HepG2 (cell line): ENCODE data around the gene OTOG. TPM values are rescaled to one million over a fixed set of nuclear protein-coding genes. Genes with fewer than 3 reads are reported as not detected.

Experiments
- ATAC-seq: fragments of 200-7000 bp; cut with Tn5 transposase; 3 replicates; pipeline ENCODE4 v1.9.1; 2020; ENCODE audit warnings: mild to moderate bottlenecking, moderate library complexity
- BruUV-seq: library from RNA; stranded (reverse); fragments of 400-500 nt; replicated peaks from 2 replicates; lab custom pipeline; 2021; lab: Mats Ljungman, UMichigan
- CTCF ChIA-PET: fragments of 300-600 bp; formaldehyde crosslinking; extraction: SDS; loops from one replicate; lab custom pipeline; 2021; ENCODE audit warnings: low total read pairs, inconsistent platforms, low intra/inter-chr PET ratio; lab: Yijun Ruan, JAX
- POLR2A ChIA-PET: fragments of 350-600 bp; sonication (Branson Sonifier 250); formaldehyde crosslinking; loops from one replicate; lab custom pipeline; 2020; ENCODE audit warnings: antibody characterized with exemption, inconsistent platforms; lab: Yijun Ruan, JAX
- DNase-seq: peaks from one replicate; pipeline ENCODE4 v3.0.0-alpha.2; 2015; ENCODE audit warnings: low spot score
- FAIRE-seq: peaks from 3 replicates; lab custom pipeline; 2011; peaks lifted over from hg19 to GRCh38; lab: Jason Lieb, UNC
- H2AFZ ChIP-seq: one replicate; pipeline ENCODE4 v1.6.1; 2011; ENCODE audit warnings: low read length, inconsistent platforms
- H3K27ac ChIP-seq: fragments of 300-600 bp; 3 replicates; pipeline ENCODE4 v1.8.0; 2011; ENCODE audit warnings: mixed run types, mild to moderate bottlenecking, mixed read lengths, low read length, inconsistent platforms; ENCODE audit not compliant: insufficient read depth; ENCODE audit errors: extremely low read length
- H3K27me3 ChIP-seq, 2 experiments: fragments of 200-600 bp in 1 of 2; 2 replicates in 1 of 2; 3 replicates in 1 of 2; pipeline versions ENCODE4 v1.6.0 to v1.8.0; 2011; ENCODE audit warnings: low read length in 2 of 2, mild to moderate bottlenecking in 2 of 2, moderate library complexity in 2 of 2, inconsistent platforms in 1 of 2; ENCODE audit not compliant: insufficient read depth in 2 of 2, control insufficient read depth in 1 of 2
- H3K36me3 ChIP-seq, 2 experiments: fragments of 200-600 bp in 1 of 2; replicated peaks in 1 of 2; 2 replicates in 1 of 2; 3 replicates in 1 of 2; pipeline versions ENCODE4 v1.5.1 to v1.8.0; 2011; ENCODE audit warnings: low read length in 2 of 2, inconsistent platforms in 1 of 2; ENCODE audit not compliant: insufficient read depth in 2 of 2, control insufficient read depth in 1 of 2
- H3K4me1 ChIP-seq: 2 replicates; pipeline ENCODE4 v1.5.1; 2012; ENCODE audit warnings: low read length, inconsistent platforms; ENCODE audit not compliant: insufficient read depth
- H3K4me2 ChIP-seq: 2 replicates; pipeline ENCODE4 v1.6.0; 2011; ENCODE audit warnings: low read depth, low read length, inconsistent platforms
- H3K4me3 ChIP-seq, 3 experiments: fragments of 200-600 bp in 1 of 3; sonication (generic), shearing (Covaris generic) in 1 of 3; replicated peaks in 1 of 3; 2 replicates each; pipeline ENCODE4 v1.5.1; 2011 to 2016; ENCODE audit warnings: low read length in 3 of 3, inconsistent platforms in 2 of 3, low read depth in 2 of 3, mild to moderate bottlenecking in 2 of 3, control low read depth in 1 of 3, mixed read lengths in 1 of 3; ENCODE audit not compliant: insufficient read depth in 1 of 3
- H3K79me2 ChIP-seq: one replicate; pipeline ENCODE4 v1.6.1; 2011; ENCODE audit warnings: low read length, inconsistent platforms; ENCODE audit not compliant: insufficient read depth
- H3K9ac ChIP-seq: 2 replicates; pipeline ENCODE4 v1.6.0; 2011; ENCODE audit warnings: mild to moderate bottlenecking, low read depth, low read length, inconsistent platforms; ENCODE audit not compliant: insufficient read depth
- H3K9me3 ChIP-seq: 2 replicates; pipeline ENCODE4 v1.5.1; 2012; ENCODE audit warnings: mild to moderate bottlenecking, low read length
- H4K20me1 ChIP-seq: 2 replicates; pipeline ENCODE4 v1.6.0; 2011; ENCODE audit warnings: inconsistent platforms, mild to moderate bottlenecking, low read length, moderate library complexity; ENCODE audit not compliant: insufficient read depth
- CCAR2 ChIP-seq: fragments of 200-400 bp; formaldehyde crosslinking; optimal IDR thresholded peaks from 2 replicates; pipeline ENCODE3; 2018; ENCODE audit warnings: low read depth, mild to moderate bottlenecking, low read length, moderate library complexity
- FOSL2 ChIP-seq: sonication (generic); formaldehyde crosslinking; IDR thresholded peaks from 2 replicates; pipeline ENCODE4 v1.4.0; 2020; ENCODE audit warnings: missing genetic modification reagents
- MTF1 ChIP-seq: sonication (generic); formaldehyde crosslinking; IDR thresholded peaks from 2 replicates; pipeline ENCODE4 v1.5.0; 2020; ENCODE audit warnings: missing genetic modification reagents
- ONECUT2 ChIP-seq: sonication (generic); formaldehyde crosslinking; IDR thresholded peaks from 2 replicates; pipeline ENCODE4 v1.4.0; 2020; ENCODE audit warnings: missing genetic modification reagents
- RXRB ChIP-seq: IDR thresholded peaks from 2 replicates; pipeline ENCODE4 v1.6.1; 2016; ENCODE audit warnings: borderline replicate concordance, missing genetic modification reagents, missing compliant biosample characterization
- SOX13 ChIP-seq, 3 experiments: fragments of 450-650 bp in 1 of 3; sonication (generic) in 1 of 3; formaldehyde crosslinking in 1 of 3; IDR thresholded peaks in 2 of 3; conservative IDR thresholded peaks in 1 of 3; 2 replicates each; pipeline versions ENCODE4 v1.5.0 to v1.6.1; 2016 to 2020; ENCODE audit warnings: antibody characterized with exemption in 1 of 3, mild to moderate bottlenecking in 1 of 3, missing compliant biosample characterization in 1 of 3, missing genetic modification reagents in 1 of 3, moderate library complexity in 1 of 3
- SOX6 ChIP-seq, 2 experiments: fragments of 450-650 bp in 1 of 2; sonication (generic) in 1 of 2; formaldehyde crosslinking in 1 of 2; IDR thresholded peaks; 2 replicates each; pipeline versions ENCODE4 v1.4.0 to v1.6.1; 2017 to 2020; ENCODE audit warnings: antibody characterized with exemption in 1 of 2, mild to moderate bottlenecking in 1 of 2, missing genetic modification reagents in 1 of 2
- TRIM24 ChIP-seq: sonication (generic); formaldehyde crosslinking; IDR thresholded peaks from 2 replicates; pipeline ENCODE4 v1.8.0; 2022; ENCODE audit warnings: mild to moderate bottlenecking, missing genetic modification reagents
- ZNF10 ChIP-seq: sonication (generic); formaldehyde crosslinking; IDR thresholded peaks from 2 replicates; pipeline ENCODE4 v1.4.0; 2020; ENCODE audit warnings: mild to moderate bottlenecking, low read depth, missing genetic modification reagents, borderline replicate concordance
- ZNF772 ChIP-seq: sonication (generic); formaldehyde crosslinking; IDR thresholded peaks from 2 replicates; pipeline ENCODE4 v1.5.0; 2020; ENCODE audit warnings: mild to moderate bottlenecking, missing genetic modification reagents
- ZNF782 ChIP-seq: sonication (generic); formaldehyde crosslinking; IDR thresholded peaks from 2 replicates; pipeline ENCODE4 v1.4.0; 2020; ENCODE audit warnings: missing genetic modification reagents, mild to moderate bottlenecking, borderline replicate concordance
- WGBS: methylation state at CpG from one replicate; pipeline ENCODE4 v1.1.6; 2017; ENCODE audit warnings: low lambda C conversion rate; 5-methylcytosine and 5-hydroxymethylcytosine counted together
- in situ Hi-C: cut with HindIII; loops from 2 replicates; pipeline ENCODE4 v1.10.0; 2017; ENCODE audit warnings: low pct_unique_long_range_greater_than_20kb; ENCODE audit not compliant: extremely low pct_ligation_motif_present
- intact Hi-C: fragments of 100-400 bp; cut with micrococcal nuclease; formaldehyde crosslinking; loops from one replicate; pipeline ENCODE4 v1.10.0; 2022; ENCODE audit not compliant: unreplicated experiment
- polyA plus RNA-seq, 8 experiments: library from polyadenylated mRNA; depleted of rRNA in 3 of 8; stranded (reverse) in 7 of 8; unstranded in 1 of 8; fragments of >200 nt; fragmentation: Illumina TruSeq in 4 of 8; extraction: Trizol in 4 of 8; gene quantifications; 2 replicates each; pipeline versions ENCODE4 v1.2.1 to v1.2.3, GENCODE V29; 2011 to 2016; ENCODE audit warnings: low read depth in 4 of 8, missing spikeins in 1 of 8, mixed read lengths in 1 of 8; ENCODE audit not compliant: insufficient read depth in 1 of 8
- total RNA-seq, 5 experiments: library from RNA; depleted of rRNA; stranded (reverse); fragments of >200 nt; fragmentation: Illumina TruSeq; extraction: Trizol; gene quantifications; 2 replicates each; pipeline ENCODE4 v1.2.3, GENCODE V29; 2016; ENCODE audit warnings: low read depth in 1 of 5
- TF ChIP-seq, protein P1 (sequence below): IDR thresholded peaks from 2 replicates; pipeline ENCODE4 v1.6.1; 2016; ENCODE audit warnings: low read depth
- TF ChIP-seq, protein P2 (sequence below): sonication (generic); formaldehyde crosslinking; IDR thresholded peaks from 2 replicates; pipeline ENCODE4 v1.9.0; 2021; ENCODE audit warnings: mild to moderate bottlenecking, missing genetic modification reagents
- TF ChIP-seq, protein P3 (sequence below): sonication (generic); formaldehyde crosslinking; IDR thresholded peaks from 2 replicates; pipeline ENCODE4 v1.5.0; 2020; ENCODE audit warnings: missing genetic modification reagents

OTOG gene
- total and polyA plus RNA-seq, 2 of the 13 experiments (the other 11 are each of a cell fraction or from before 2014, with no cell fraction given) = not detected

DNA sequence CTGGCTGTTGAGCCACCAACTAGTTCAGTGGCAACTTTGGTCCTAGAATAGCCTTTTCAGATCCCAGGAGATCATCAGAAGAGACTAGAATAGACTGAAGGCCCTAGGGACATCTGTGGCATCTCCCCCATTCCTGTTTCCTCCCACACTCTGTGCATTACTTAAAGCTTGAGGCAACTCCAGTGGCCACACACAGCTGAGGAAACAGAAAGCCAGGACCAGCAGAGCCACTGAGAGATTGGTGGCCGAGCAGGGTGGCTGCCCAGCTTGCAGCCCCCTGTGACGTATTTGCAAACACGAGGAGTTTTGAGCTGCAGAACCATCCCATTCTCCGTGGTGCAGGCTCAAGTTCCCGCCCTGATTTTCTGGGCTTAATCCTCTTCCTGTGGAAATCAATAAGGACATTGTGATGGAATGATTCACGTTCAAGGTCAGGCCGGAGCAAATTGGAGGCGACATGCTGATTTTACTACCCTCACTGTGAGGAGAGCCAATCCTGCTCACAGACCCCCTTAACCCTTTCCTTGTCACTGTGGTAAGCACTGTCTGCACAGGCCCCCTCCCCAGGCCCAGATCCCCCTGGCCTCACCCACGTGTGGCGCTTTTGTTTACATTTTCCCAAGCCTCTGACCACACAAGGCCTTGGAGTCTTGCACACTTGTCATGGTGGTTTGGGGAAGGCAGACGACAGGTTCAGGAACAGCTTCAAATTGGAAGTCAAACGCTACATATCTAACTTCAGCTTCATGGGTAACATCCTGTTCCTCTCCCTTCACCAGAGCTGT lies 103.3 kb downstream of the OTOG start:
- CTCF ChIA-PET = no interaction called here
- H3K4me3 ChIP-seq = no peak overlapping the region
- H3K4me2 ChIP-seq = 0 out of 2 replicates have a peak overlapping the region, but pooled peaks have one; percentile 13
- peak; percentile 44 for DNase-seq
- no peaks in the 10 kb centered on the region for H3K36me3 ChIP-seq
- H3K27ac ChIP-seq = no peak overlapping the region
- no peak for FAIRE-seq
- POLR2A ChIA-PET = no interaction called here
- no peaks in the 10 kb centered on the region for H3K9me3 ChIP-seq
- in situ Hi-C loops = no loop called here
- 6% methylated on average over 12 of the region's 12 CpGs for WGBS
- no TSS peak for BruUV-seq
- no peaks in the 10 kb centered on the region for H3K79me2 ChIP-seq
- H2AFZ ChIP-seq = no peak overlapping the region
- peak; percentile 63 for ATAC-seq
- H3K27me3 ChIP-seq = peaks cover 3 to 49% of the 10 kb centered on the region in 2 experiments; a peak in 4 of 5 replicates
- no peaks in the 10 kb centered on the region for H4K20me1 ChIP-seq
- intact Hi-C loops = no loop called here
- no peak overlapping the region for H3K9ac ChIP-seq
- H3K4me1 ChIP-seq = peaks cover 13% of the 10 kb centered on the region
- TF ChIP-seq, protein P1, sequence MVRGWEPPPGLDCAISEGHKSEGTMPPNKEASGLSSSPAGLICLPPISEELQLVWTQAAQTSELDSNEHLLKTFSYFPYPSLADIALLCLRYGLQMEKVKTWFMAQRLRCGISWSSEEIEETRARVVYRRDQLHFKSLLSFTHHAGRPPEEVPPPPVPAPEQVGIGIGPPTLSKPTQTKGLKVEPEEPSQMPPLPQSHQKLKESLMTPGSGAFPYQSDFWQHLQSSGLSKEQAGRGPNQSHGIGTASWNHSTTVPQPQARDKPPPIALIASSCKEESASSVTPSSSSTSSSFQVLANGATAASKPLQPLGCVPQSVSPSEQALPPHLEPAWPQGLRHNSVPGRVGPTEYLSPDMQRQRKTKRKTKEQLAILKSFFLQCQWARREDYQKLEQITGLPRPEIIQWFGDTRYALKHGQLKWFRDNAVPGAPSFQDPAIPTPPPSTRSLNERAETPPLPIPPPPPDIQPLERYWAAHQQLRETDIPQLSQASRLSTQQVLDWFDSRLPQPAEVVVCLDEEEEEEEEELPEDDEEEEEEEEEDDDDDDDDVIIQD = no peak
- TF ChIP-seq, protein P2, sequence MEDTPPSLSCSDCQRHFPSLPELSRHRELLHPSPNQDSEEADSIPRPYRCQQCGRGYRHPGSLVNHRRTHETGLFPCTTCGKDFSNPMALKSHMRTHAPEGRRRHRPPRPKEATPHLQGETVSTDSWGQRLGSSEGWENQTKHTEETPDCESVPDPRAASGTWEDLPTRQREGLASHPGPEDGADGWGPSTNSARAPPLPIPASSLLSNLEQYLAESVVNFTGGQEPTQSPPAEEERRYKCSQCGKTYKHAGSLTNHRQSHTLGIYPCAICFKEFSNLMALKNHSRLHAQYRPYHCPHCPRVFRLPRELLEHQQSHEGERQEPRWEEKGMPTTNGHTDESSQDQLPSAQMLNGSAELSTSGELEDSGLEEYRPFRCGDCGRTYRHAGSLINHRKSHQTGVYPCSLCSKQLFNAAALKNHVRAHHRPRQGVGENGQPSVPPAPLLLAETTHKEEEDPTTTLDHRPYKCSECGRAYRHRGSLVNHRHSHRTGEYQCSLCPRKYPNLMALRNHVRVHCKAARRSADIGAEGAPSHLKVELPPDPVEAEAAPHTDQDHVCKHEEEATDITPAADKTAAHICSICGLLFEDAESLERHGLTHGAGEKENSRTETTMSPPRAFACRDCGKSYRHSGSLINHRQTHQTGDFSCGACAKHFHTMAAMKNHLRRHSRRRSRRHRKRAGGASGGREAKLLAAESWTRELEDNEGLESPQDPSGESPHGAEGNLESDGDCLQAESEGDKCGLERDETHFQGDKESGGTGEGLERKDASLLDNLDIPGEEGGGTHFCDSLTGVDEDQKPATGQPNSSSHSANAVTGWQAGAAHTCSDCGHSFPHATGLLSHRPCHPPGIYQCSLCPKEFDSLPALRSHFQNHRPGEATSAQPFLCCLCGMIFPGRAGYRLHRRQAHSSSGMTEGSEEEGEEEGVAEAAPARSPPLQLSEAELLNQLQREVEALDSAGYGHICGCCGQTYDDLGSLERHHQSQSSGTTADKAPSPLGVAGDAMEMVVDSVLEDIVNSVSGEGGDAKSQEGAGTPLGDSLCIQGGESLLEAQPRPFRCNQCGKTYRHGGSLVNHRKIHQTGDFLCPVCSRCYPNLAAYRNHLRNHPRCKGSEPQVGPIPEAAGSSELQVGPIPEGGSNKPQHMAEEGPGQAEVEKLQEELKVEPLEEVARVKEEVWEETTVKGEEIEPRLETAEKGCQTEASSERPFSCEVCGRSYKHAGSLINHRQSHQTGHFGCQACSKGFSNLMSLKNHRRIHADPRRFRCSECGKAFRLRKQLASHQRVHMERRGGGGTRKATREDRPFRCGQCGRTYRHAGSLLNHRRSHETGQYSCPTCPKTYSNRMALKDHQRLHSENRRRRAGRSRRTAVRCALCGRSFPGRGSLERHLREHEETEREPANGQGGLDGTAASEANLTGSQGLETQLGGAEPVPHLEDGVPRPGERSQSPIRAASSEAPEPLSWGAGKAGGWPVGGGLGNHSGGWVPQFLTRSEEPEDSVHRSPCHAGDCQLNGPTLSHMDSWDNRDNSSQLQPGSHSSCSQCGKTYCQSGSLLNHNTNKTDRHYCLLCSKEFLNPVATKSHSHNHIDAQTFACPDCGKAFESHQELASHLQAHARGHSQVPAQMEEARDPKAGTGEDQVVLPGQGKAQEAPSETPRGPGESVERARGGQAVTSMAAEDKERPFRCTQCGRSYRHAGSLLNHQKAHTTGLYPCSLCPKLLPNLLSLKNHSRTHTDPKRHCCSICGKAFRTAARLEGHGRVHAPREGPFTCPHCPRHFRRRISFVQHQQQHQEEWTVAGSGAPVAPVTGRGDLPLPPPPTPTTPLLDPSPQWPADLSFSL (CRISPR knock-in tag) = no peak
- no peak for TF ChIP-seq CCAR2
- 0 out of 2 replicates have a peak, but pooled peaks have one; percentile 51 for TF ChIP-seq FOSL2 (CRISPR knock-in tag)
- TF ChIP-seq, protein P3, sequence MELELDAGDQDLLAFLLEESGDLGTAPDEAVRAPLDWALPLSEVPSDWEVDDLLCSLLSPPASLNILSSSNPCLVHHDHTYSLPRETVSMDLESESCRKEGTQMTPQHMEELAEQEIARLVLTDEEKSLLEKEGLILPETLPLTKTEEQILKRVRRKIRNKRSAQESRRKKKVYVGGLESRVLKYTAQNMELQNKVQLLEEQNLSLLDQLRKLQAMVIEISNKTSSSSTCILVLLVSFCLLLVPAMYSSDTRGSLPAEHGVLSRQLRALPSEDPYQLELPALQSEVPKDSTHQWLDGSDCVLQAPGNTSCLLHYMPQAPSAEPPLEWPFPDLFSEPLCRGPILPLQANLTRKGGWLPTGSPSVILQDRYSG (CRISPR knock-in tag) = no peak
- peak; percentile 70 for TF ChIP-seq ONECUT2 (CRISPR knock-in tag)
- TF ChIP-seq ZNF782 (CRISPR knock-in tag) = no peak
- no peak for TF ChIP-seq RXRB (CRISPR knock-in tag)
- TF ChIP-seq MTF1 = no peak
- TF ChIP-seq SOX13 (IDR thresholded peaks at IDR 0.05) = no peak
- TF ChIP-seq SOX13 (CRISPR knock-in tag; conservative IDR thresholded peaks at IDR 0.05 in 1 of 2, IDR thresholded peaks at IDR 0.05 in 1 of 2) = peak in 1 of 2 experiments; percentile 62; a peak in 2 of 4 replicates
- TF ChIP-seq SOX6 (IDR thresholded peaks at IDR 0.05) = no peak
- peak; percentile 83 for TF ChIP-seq SOX6 (CRISPR knock-in tag; IDR thresholded peaks at IDR 0.05)
- no peak for TF ChIP-seq TRIM24 (CRISPR knock-in tag)
- TF ChIP-seq ZNF772 (CRISPR knock-in tag) = no peak
- TF ChIP-seq ZNF10 (CRISPR knock-in tag) = no peak
